Endothelial cell of umbilical vein (primary cell): ENCODE measurements around the gene CBX6. TPM values are rescaled to one million over a fixed set of nuclear protein-coding genes. Genes with fewer than 3 reads are reported as not detected.

Experiments
- BruUV-seq: library from RNA; stranded (reverse); fragments of 400-500 nt; replicated peaks from 2 replicates; lab custom pipeline; 2021; lab: Mats Ljungman, UMichigan
- CTCF ChIA-PET: fragments of 300-600, 350-600 bp; sonication (Branson Sonifier 250); formaldehyde crosslinking; loops from one replicate; lab custom pipeline; 2021; ENCODE audit warnings: antibody characterized with exemption, inconsistent platforms; lab: Charles Lee
- POLR2A ChIA-PET: fragments of 300-600, 350-600 bp; sonication (Branson Sonifier 250); formaldehyde crosslinking; loops from one replicate; lab custom pipeline; 2021; ENCODE audit warnings: antibody characterized with exemption, inconsistent platforms; lab: Charles Lee
- DNase-seq: peaks from one replicate; pipeline ENCODE4 v3.0.0-alpha.2; 2011; ENCODE audit warnings: low read depth, low spot score
- FAIRE-seq: peaks from 2 replicates; lab custom pipeline; 2011; peaks lifted over from hg19 to GRCh38; lab: Jason Lieb, UNC
- H2AFZ ChIP-seq: 2 replicates; pipeline ENCODE4 v1.6.0; 2012; ENCODE audit warnings: low read depth, low read length, control low read depth, inconsistent platforms
- H3K27ac ChIP-seq: 2 replicates; pipeline ENCODE4 v1.5.1; 2011; ENCODE audit warnings: low read depth, mild to moderate bottlenecking, control low read depth, low read length, moderate library complexity; ENCODE audit not compliant: insufficient read depth
- H3K27me3 ChIP-seq, 2 experiments: 2 replicates each; pipeline versions ENCODE4 v1.6.0 to v1.6.1; 2011; ENCODE audit warnings: low read length in 2 of 2, mixed read lengths in 1 of 2; ENCODE audit not compliant: control insufficient read depth in 2 of 2, insufficient read depth in 2 of 2
- H3K36me3 ChIP-seq, 2 experiments: 2 replicates in 1 of 2; 3 replicates in 1 of 2; pipeline ENCODE4 v1.5.1; 2011; ENCODE audit warnings: low read length in 2 of 2, mild to moderate bottlenecking in 1 of 2, moderate library complexity in 1 of 2; ENCODE audit not compliant: control insufficient read depth in 2 of 2, insufficient read depth in 2 of 2; ENCODE audit errors: extremely low read depth in 1 of 2
- H3K4me1 ChIP-seq: 3 replicates; pipeline ENCODE4 v1.5.1; 2011; ENCODE audit warnings: mild to moderate bottlenecking, low read length; ENCODE audit not compliant: control insufficient read depth, insufficient read depth; ENCODE audit errors: extremely low read depth
- H3K4me2 ChIP-seq: 2 replicates; pipeline ENCODE4 v1.6.1; 2011; ENCODE audit warnings: low read length, control low read depth, mixed read lengths; ENCODE audit not compliant: insufficient read depth
- H3K4me3 ChIP-seq, 3 experiments: fragments of 200-600 bp in 1 of 3; sonication (generic), shearing (Covaris generic) in 1 of 3; replicated peaks in 1 of 3; 2 replicates each; pipeline ENCODE4 v1.5.1; 2011 to 2016; ENCODE audit warnings: control low read depth in 3 of 3, low read length in 3 of 3, mild to moderate bottlenecking in 2 of 3, inconsistent platforms in 1 of 3, low read depth in 1 of 3, moderate library complexity in 1 of 3; ENCODE audit not compliant: insufficient read depth in 1 of 3
- H3K79me2 ChIP-seq: 2 replicates; pipeline ENCODE4 v1.6.0; 2012; ENCODE audit warnings: low read length, inconsistent platforms; ENCODE audit not compliant: control insufficient read depth, insufficient read depth
- H3K9ac ChIP-seq: replicated peaks from 2 replicates; pipeline ENCODE3; 2011; ENCODE audit warnings: low read length, control low read depth; ENCODE audit not compliant: insufficient read depth; ENCODE audit errors: extremely low read depth
- H3K9me1 ChIP-seq: replicated peaks from 3 replicates; pipeline ENCODE4 v1.6.0; 2011; ENCODE audit warnings: mild to moderate bottlenecking, low read length; ENCODE audit not compliant: control insufficient read depth, insufficient read depth; ENCODE audit errors: extremely low read depth
- H3K9me3 ChIP-seq: replicated peaks from 2 replicates; pipeline ENCODE4 v1.5.1; 2012; ENCODE audit warnings: low read length, inconsistent platforms; ENCODE audit not compliant: control insufficient read depth, insufficient read depth
- H4K20me1 ChIP-seq: replicated peaks from 2 replicates; pipeline ENCODE3; 2011; ENCODE audit warnings: mild to moderate bottlenecking, low read length; ENCODE audit not compliant: control insufficient read depth, insufficient read depth; ENCODE audit errors: extremely low read depth
- EZH2 ChIP-seq: IDR thresholded peaks from 2 replicates; pipeline ENCODE4 v1.6.1; 2012; ENCODE audit warnings: borderline replicate concordance, low read depth, mild to moderate bottlenecking, moderate library complexity, low read length, inconsistent platforms; ENCODE audit not compliant: severe bottlenecking
- FOS ChIP-seq: IDR thresholded peaks from 2 replicates; pipeline ENCODE4 v1.6.1; 2011; ENCODE audit warnings: mild to moderate bottlenecking, low read length, moderate library complexity, borderline replicate concordance; ENCODE audit not compliant: insufficient read depth
- GATA2 ChIP-seq: IDR thresholded peaks from 2 replicates; pipeline ENCODE4 v1.7.0; 2011; ENCODE audit warnings: low read depth, mild to moderate bottlenecking, moderate library complexity, mixed read lengths, low read length; ENCODE audit not compliant: insufficient read length, insufficient read depth
- JUN ChIP-seq: IDR thresholded peaks from 2 replicates; pipeline ENCODE4 v1.6.1; 2011; ENCODE audit warnings: borderline replicate concordance, low read depth; ENCODE audit not compliant: insufficient read length, insufficient read depth
- MYC ChIP-seq: IDR thresholded peaks from one replicate; pipeline ENCODE4 v1.6.1; 2011; ENCODE audit warnings: mild to moderate bottlenecking, low read depth, low read length
- POLR2A ChIP-seq: IDR thresholded peaks from 2 replicates; pipeline ENCODE4 v1.6.1; 2012; ENCODE audit warnings: low read depth, mild to moderate bottlenecking, control low read depth, low read length
- POLR2AphosphoS5 ChIP-seq: IDR thresholded peaks from 2 replicates; pipeline ENCODE4 v1.6.1; 2012; ENCODE audit warnings: low read depth, mild to moderate bottlenecking, control low read depth, low read length, moderate library complexity; ENCODE audit not compliant: insufficient read depth
- dilution Hi-C: fragments of 300-500 bp; cut with MboI; formaldehyde crosslinking; loops from one replicate; pipeline ENCODE4 v1.15.0; 2019; ENCODE audit warnings: low sequenced_read_pairs; ENCODE audit not compliant: extremely low pct_ligation_motif_present
- intact Hi-C: fragments of 100-400 bp; cut with micrococcal nuclease; formaldehyde crosslinking; loops from one replicate; pipeline ENCODE4 v1.10.0; 2022
- polyA plus RNA-seq, 4 experiments: library from polyadenylated mRNA; depleted of rRNA in 3 of 4; stranded (reverse) in 3 of 4; unstranded in 1 of 4; fragments of >200 nt; gene quantifications; 2 replicates each; pipeline versions ENCODE4 v1.2.1 to v1.2.3, GENCODE V29; 2011 to 2012; ENCODE audit warnings: missing spikeins in 1 of 4
- total RNA-seq: library from RNA; stranded (reverse); gene quantifications from 2 replicates; pipeline ENCODE4 v1.2.3, GENCODE V29; 2021
- TF ChIP-seq, protein P1 (sequence below), 2 donors: IDR thresholded peaks; 1 replicate in 1 of 2; 2 replicates in 1 of 2; pipeline ENCODE4 v1.5.1; 2011; ENCODE audit warnings: low read length in 2 of 2, mild to moderate bottlenecking in 2 of 2, moderate library complexity in 2 of 2, control low read depth in 1 of 2, inconsistent platforms in 1 of 2, low read depth in 1 of 2; ENCODE audit not compliant: insufficient read depth in 1 of 2; ENCODE audit errors: extremely low read depth in 1 of 2
- TF ChIP-seq, protein P2 (sequence below): IDR thresholded peaks from 2 replicates; pipeline ENCODE4 v1.6.1; 2011; ENCODE audit not compliant: insufficient read depth, insufficient read length

Gene CBX6
- total and polyA plus RNA-seq, 2 donors (not counting 3 experiments of a cell fraction or from before 2014, with no cell fraction given): 14.9 to 62.6 TPM

DNA sequence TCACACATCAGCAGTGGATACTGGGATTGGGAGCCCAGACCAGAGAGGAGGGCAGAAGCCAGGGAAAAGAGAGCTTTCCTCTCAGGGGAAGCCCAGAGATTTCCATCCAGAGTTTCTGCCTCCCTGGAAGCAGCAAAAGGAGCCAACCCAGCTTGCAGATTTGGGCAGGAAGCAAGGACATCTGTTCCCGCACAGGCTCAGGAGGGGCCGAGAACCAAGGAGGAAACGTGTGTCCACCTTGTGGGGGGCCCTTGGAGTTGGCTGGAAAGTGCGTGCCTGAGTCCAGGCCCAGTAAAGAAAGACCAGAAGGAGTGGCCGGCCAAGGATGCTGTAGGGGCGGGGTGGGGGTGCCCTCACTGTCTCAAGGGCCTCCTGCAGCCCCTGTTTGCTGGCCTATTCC, 22.2 kb downstream of the CBX6 start:
- H2AFZ ChIP-seq: no peak overlapping the region
- no peaks in the 10 kb centered on the region for H3K9me3 ChIP-seq
- ChIA-PET CTCF (interaction anchor here (2.7 kb wide), 1 partner anchor 81 kb away, joined by 26 read pairs; no protein-coding TSS in a partner anchor), POLR2A (no interaction called here)
- no peak overlapping the region for H3K27ac ChIP-seq
- FAIRE-seq (no peak), DNase-seq (no peak)
- H3K36me3 ChIP-seq: no peaks in the 10 kb centered on the region
- H3K79me2 ChIP-seq: no peaks in the 10 kb centered on the region
- peaks cover 9 to 11% of the 10 kb centered on the region in 2 experiments for H3K27me3 ChIP-seq
- H3K9me1 ChIP-seq: no peaks in the 10 kb centered on the region
- intact Hi-C loops (no loop called here), dilution Hi-C loops (no loop called here)
- TF ChIP-seq GATA2: no peak
- no peak for TF ChIP-seq MYC
- no peak for TF ChIP-seq POLR2AphosphoS5
- no peak for TF ChIP-seq EZH2
- TF ChIP-seq POLR2A: no peak
- TF ChIP-seq, protein P1, sequence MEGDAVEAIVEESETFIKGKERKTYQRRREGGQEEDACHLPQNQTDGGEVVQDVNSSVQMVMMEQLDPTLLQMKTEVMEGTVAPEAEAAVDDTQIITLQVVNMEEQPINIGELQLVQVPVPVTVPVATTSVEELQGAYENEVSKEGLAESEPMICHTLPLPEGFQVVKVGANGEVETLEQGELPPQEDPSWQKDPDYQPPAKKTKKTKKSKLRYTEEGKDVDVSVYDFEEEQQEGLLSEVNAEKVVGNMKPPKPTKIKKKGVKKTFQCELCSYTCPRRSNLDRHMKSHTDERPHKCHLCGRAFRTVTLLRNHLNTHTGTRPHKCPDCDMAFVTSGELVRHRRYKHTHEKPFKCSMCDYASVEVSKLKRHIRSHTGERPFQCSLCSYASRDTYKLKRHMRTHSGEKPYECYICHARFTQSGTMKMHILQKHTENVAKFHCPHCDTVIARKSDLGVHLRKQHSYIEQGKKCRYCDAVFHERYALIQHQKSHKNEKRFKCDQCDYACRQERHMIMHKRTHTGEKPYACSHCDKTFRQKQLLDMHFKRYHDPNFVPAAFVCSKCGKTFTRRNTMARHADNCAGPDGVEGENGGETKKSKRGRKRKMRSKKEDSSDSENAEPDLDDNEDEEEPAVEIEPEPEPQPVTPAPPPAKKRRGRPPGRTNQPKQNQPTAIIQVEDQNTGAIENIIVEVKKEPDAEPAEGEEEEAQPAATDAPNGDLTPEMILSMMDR (IDR thresholded peaks at IDR 0.05; ENCODE audit: extremely low read depth in 1 of 2, insufficient read depth in 1 of 2, low read depth in 1 of 2, low read length in 2 of 2): no peak
- TF ChIP-seq JUN: no peak
- TF ChIP-seq FOS: no peak
- TF ChIP-seq, protein P2, sequence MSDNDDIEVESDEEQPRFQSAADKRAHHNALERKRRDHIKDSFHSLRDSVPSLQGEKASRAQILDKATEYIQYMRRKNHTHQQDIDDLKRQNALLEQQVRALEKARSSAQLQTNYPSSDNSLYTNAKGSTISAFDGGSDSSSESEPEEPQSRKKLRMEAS: no peak
- no peaks in the 10 kb centered on the region for H4K20me1 ChIP-seq
- H3K4me2 ChIP-seq: no peak overlapping the region
- H3K4me3 ChIP-seq: no peak overlapping the region
- no peaks in the 10 kb centered on the region for H3K4me1 ChIP-seq
- no peak overlapping the region for H3K9ac ChIP-seq
- no TSS peak for BruUV-seq
